Neuronal stem cell (in vitro differentiated cells): ENCODE results near the gene ADGRL3.

Source experiments
- DNase-seq: peaks from one replicate; pipeline ENCODE4 v3.0.0-alpha.2; 2013; ENCODE audit warnings: low spot score
- H2AFZ ChIP-seq: one replicate; pipeline ENCODE4 v1.6.1; 2013; ENCODE audit warnings: mild to moderate bottlenecking, low read length, inconsistent platforms
- H2AK5ac ChIP-seq: 2 replicates; pipeline ENCODE4 v1.6.1; 2013; ENCODE audit warnings: low read depth, mild to moderate bottlenecking, inconsistent platforms, low read length, moderate library complexity, mixed read lengths
- H2BK120ac ChIP-seq: 2 replicates; pipeline ENCODE4 v1.6.1; 2013; ENCODE audit warnings: low read depth, mild to moderate bottlenecking, inconsistent platforms, low read length, moderate library complexity, mixed read lengths
- H2BK12ac ChIP-seq: one replicate; pipeline ENCODE4 v1.6.1; 2013; ENCODE audit warnings: low read length, inconsistent platforms
- H2BK15ac ChIP-seq: 2 replicates; pipeline ENCODE4 v1.6.1; 2013; ENCODE audit warnings: mild to moderate bottlenecking, low read length, inconsistent platforms, mixed read lengths
- H2BK5ac ChIP-seq: one replicate; pipeline ENCODE4 v1.6.1; 2013; ENCODE audit warnings: inconsistent platforms, mild to moderate bottlenecking, low read length, moderate library complexity
- H3K14ac ChIP-seq: one replicate; pipeline ENCODE4 v1.6.1; 2013; ENCODE audit warnings: low read length, inconsistent platforms
- H3K18ac ChIP-seq: 2 replicates; pipeline ENCODE4 v1.6.1; 2013; ENCODE audit warnings: low read length, inconsistent platforms
- H3K23ac ChIP-seq: 2 replicates; pipeline ENCODE4 v1.6.1; 2013; ENCODE audit warnings: low read depth, mild to moderate bottlenecking, mixed read lengths, low read length, inconsistent platforms; ENCODE audit not compliant: poor library complexity
- H3K27ac ChIP-seq: replicated peaks from 3 replicates; pipeline ENCODE4 v1.5.1; 2013; ENCODE audit warnings: low read length, inconsistent platforms
- H3K27me3 ChIP-seq, 3 experiments: 2 replicates each; pipeline ENCODE4 v1.6.1; 2013; ENCODE audit warnings: low read length in 3 of 3, mild to moderate bottlenecking in 2 of 3, inconsistent platforms in 1 of 3, low read depth in 1 of 3, mixed read lengths in 1 of 3, moderate library complexity in 1 of 3; ENCODE audit not compliant: control insufficient read depth in 3 of 3, insufficient read depth in 3 of 3
- H3K36me3 ChIP-seq, 2 donors: replicated peaks in 1 of 2; 2 replicates each; pipeline ENCODE4 v1.6.1; 2013; ENCODE audit warnings: low read length in 2 of 2; ENCODE audit not compliant: control insufficient read depth in 2 of 2, insufficient read depth in 2 of 2
- H3K4ac ChIP-seq: 2 replicates; pipeline ENCODE4 v1.6.1; 2013; ENCODE audit warnings: inconsistent platforms, mild to moderate bottlenecking, low read length, moderate library complexity
- H3K4me1 ChIP-seq, 2 donors: 1 replicate in 1 of 2; 2 replicates in 1 of 2; pipeline ENCODE4 v1.6.1; 2013; ENCODE audit warnings: low read length in 2 of 2, low read depth in 1 of 2; ENCODE audit not compliant: control insufficient read depth in 2 of 2, insufficient read depth in 1 of 2
- H3K4me2 ChIP-seq: one replicate; pipeline ENCODE4 v1.6.1; 2013; ENCODE audit warnings: mild to moderate bottlenecking, low read length, inconsistent platforms; ENCODE audit not compliant: insufficient read depth, poor library complexity, severe bottlenecking
- H3K4me3 ChIP-seq, 2 donors: 2 replicates each; pipeline ENCODE4 v1.5.1; 2013; ENCODE audit warnings: low read length in 2 of 2, mild to moderate bottlenecking in 2 of 2, inconsistent platforms in 1 of 2, moderate library complexity in 1 of 2
- H3K79me1 ChIP-seq: one replicate; pipeline ENCODE4 v1.6.1; 2013; ENCODE audit warnings: low read depth, mild to moderate bottlenecking, inconsistent platforms, low read length, moderate library complexity
- H3K9ac ChIP-seq: one replicate; pipeline ENCODE4 v1.6.1; 2013; ENCODE audit warnings: mild to moderate bottlenecking, low read depth, low read length, inconsistent platforms; ENCODE audit not compliant: poor library complexity
- H3K9me3 ChIP-seq, 2 donors: replicated peaks in 1 of 2; 2 replicates each; pipeline versions ENCODE3 to v1.6.1; 2013; ENCODE audit warnings: low read length in 2 of 2, mild to moderate bottlenecking in 2 of 2, inconsistent platforms in 1 of 2, low read depth in 1 of 2, mixed read lengths in 1 of 2, moderate library complexity in 1 of 2; ENCODE audit not compliant: control insufficient read depth in 2 of 2, insufficient read depth in 1 of 2
- H4K8ac ChIP-seq: one replicate; pipeline ENCODE4 v1.6.1; 2013; ENCODE audit warnings: low read depth, mild to moderate bottlenecking, inconsistent platforms, low read length, moderate library complexity
- H4K91ac ChIP-seq: one replicate; pipeline ENCODE4 v1.6.1; 2013; ENCODE audit warnings: low read length, low read depth, mild to moderate bottlenecking, inconsistent platforms; ENCODE audit not compliant: poor library complexity
- WGBS, 2 donors: extraction: QIAGEN DNeasy Blood & Tissue Kit; methylation state at CpG; one replicate each; pipeline ENCODE4 v1.1.7; 2013; ENCODE audit warnings: missing lambda C conversion rate in 2 of 2, mixed read lengths in 1 of 2; ENCODE audit not compliant: insufficient read length in 2 of 2, insufficient replicate concordance in 1 of 2; ENCODE audit errors: extremely low coverage in 2 of 2; 5-methylcytosine and 5-hydroxymethylcytosine counted together

ADGRL3 gene

GRCh38 chr4:61173799-61174198 is 26.3 kb upstream of the ADGRL3 start:
- no CpG with 5 or more reads among the region's 1 CpG for WGBS, 2 donors
- Histone ChIP-seq H3K4me3 (no peak overlapping the region), H3K4me2 (no peak overlapping the region)

GRCh38 chr4:61175495-61175894 is 24.6 kb upstream of the ADGRL3 start:
- H3K4ac ChIP-seq, result no peak overlapping the region
- H2BK120ac ChIP-seq, result no peak overlapping the region
- no peak overlapping the region for H3K23ac ChIP-seq
- H3K79me1 ChIP-seq, result no peaks in the 10 kb centered on the region
- no peak overlapping the region for H3K9ac ChIP-seq
- DNase-seq, result no peak
- H3K36me3 ChIP-seq, result no peaks in the 10 kb centered on the region
- H2BK15ac ChIP-seq, result no peak overlapping the region
- no peak overlapping the region for H2BK5ac ChIP-seq
- H2AK5ac ChIP-seq, result no peak overlapping the region
- H2AFZ ChIP-seq, result no peak overlapping the region
- H4K8ac ChIP-seq, result no peak overlapping the region
- H2BK12ac ChIP-seq, result no peak overlapping the region
- no peaks in the 10 kb centered on the region for H3K27me3 ChIP-seq
- no peaks in the 10 kb centered on the region for H3K4me1 ChIP-seq
- H3K4me2 ChIP-seq, result no peak overlapping the region
- WGBS, 2 donors, result no CpG with 5 or more reads among the region's 1 CpG
- H3K9me3 ChIP-seq, result no peaks in the 10 kb centered on the region
- no peak overlapping the region for H3K27ac ChIP-seq
- no peak overlapping the region for H3K14ac ChIP-seq
- H3K4me3 ChIP-seq, result no peak overlapping the region
- no peak overlapping the region for H4K91ac ChIP-seq
- no peak overlapping the region for H3K18ac ChIP-seq

More at GRCh38 chr4:61173799-61174198, 26.3 kb upstream of the ADGRL3 start:
- no peak for DNase-seq
- H3K27me3 ChIP-seq, result no peaks in the 10 kb centered on the region
- H2AFZ ChIP-seq, result no peak overlapping the region
- no peak overlapping the region for H2BK5ac ChIP-seq
- no peak overlapping the region for H3K9ac ChIP-seq
- no peak overlapping the region for H3K14ac ChIP-seq
- H3K9me3 ChIP-seq, result no peaks in the 10 kb centered on the region
- H3K36me3 ChIP-seq, result no peaks in the 10 kb centered on the region
- H2BK120ac ChIP-seq, result no peak overlapping the region
- H3K18ac ChIP-seq, result no peak overlapping the region
- no peak overlapping the region for H2AK5ac ChIP-seq
- no peak overlapping the region for H3K23ac ChIP-seq
- H4K8ac ChIP-seq, result no peak overlapping the region
- H3K4ac ChIP-seq, result no peak overlapping the region
- H3K27ac ChIP-seq, result no peak overlapping the region
- no peaks in the 10 kb centered on the region for H3K4me1 ChIP-seq
- no peak overlapping the region for H4K91ac ChIP-seq
- no peak overlapping the region for H2BK12ac ChIP-seq
- H2BK15ac ChIP-seq, result no peak overlapping the region
- H3K79me1 ChIP-seq, result no peaks in the 10 kb centered on the region

GRCh38 chr4:61177367-61177766 is 22.8 kb upstream of the ADGRL3 start:
- no peak overlapping the region for H2BK12ac ChIP-seq
- no peaks in the 10 kb centered on the region for H3K79me1 ChIP-seq
- H3K9me3 ChIP-seq, result no peaks in the 10 kb centered on the region
- no peaks in the 10 kb centered on the region for H3K27me3 ChIP-seq
- H3K36me3 ChIP-seq, result no peaks in the 10 kb centered on the region
- no CpG with 5 or more reads among the region's 2 CpGs for WGBS, 2 donors
- no peak overlapping the region for H2BK5ac ChIP-seq
- no peak overlapping the region for H3K4me3 ChIP-seq
- no peak overlapping the region for H3K4me2 ChIP-seq
- H3K4me1 ChIP-seq, result no peaks in the 10 kb centered on the region
- no peak overlapping the region for H4K8ac ChIP-seq
- no peak overlapping the region for H4K91ac ChIP-seq
- H3K27ac ChIP-seq, result no peak overlapping the region
- DNase-seq, result no peak
- no peak overlapping the region for H3K4ac ChIP-seq
- no peak overlapping the region for H3K9ac ChIP-seq
- no peak overlapping the region for H3K23ac ChIP-seq
- H2AFZ ChIP-seq, result no peak overlapping the region
- no peak overlapping the region for H2AK5ac ChIP-seq
- H2BK120ac ChIP-seq, result no peak overlapping the region
- no peak overlapping the region for H3K18ac ChIP-seq
- no peak overlapping the region for H2BK15ac ChIP-seq
- no peak overlapping the region for H3K14ac ChIP-seq

GRCh38 chr4:61180405-61180804 is 19.7 kb upstream of the ADGRL3 start:
- no peak overlapping the region for H2AFZ ChIP-seq
- WGBS, 2 donors, result no CpG with 5 or more reads among the region's 5 CpGs
- H2AK5ac ChIP-seq, result no peak overlapping the region
- no peak overlapping the region for H4K8ac ChIP-seq
- no peaks in the 10 kb centered on the region for H3K4me1 ChIP-seq
- H3K79me1 ChIP-seq, result no peaks in the 10 kb centered on the region
- H2BK12ac ChIP-seq, result no peak overlapping the region
- H3K27ac ChIP-seq, result no peak overlapping the region
- no peak overlapping the region for H3K4ac ChIP-seq
- H2BK15ac ChIP-seq, result no peak overlapping the region
- no peaks in the 10 kb centered on the region for H3K27me3 ChIP-seq
- DNase-seq, result no peak
- H3K18ac ChIP-seq, result no peak overlapping the region
- no peak overlapping the region for H4K91ac ChIP-seq
- H2BK5ac ChIP-seq, result no peak overlapping the region
- H3K9ac ChIP-seq, result no peak overlapping the region
- H3K36me3 ChIP-seq, result no peaks in the 10 kb centered on the region
- no peak overlapping the region for H3K4me2 ChIP-seq
- H3K9me3 ChIP-seq, result peaks cover 5 to 12% of the 10 kb centered on the region in 2 donors
- H3K4me3 ChIP-seq, result no peak overlapping the region
- H3K23ac ChIP-seq, result no peak overlapping the region
- no peak overlapping the region for H2BK120ac ChIP-seq
- H3K14ac ChIP-seq, result no peak overlapping the region
